HK-2 (cell line): Measurements from ENCODE around the gene PCCA.

ENCODE experiments used
- DNase-seq: peaks from one replicate; pipeline ENCODE4 v3.0.0-alpha.2; 2018; ENCODE audit not compliant: unreplicated experiment

The PCCA gene

DNA sequence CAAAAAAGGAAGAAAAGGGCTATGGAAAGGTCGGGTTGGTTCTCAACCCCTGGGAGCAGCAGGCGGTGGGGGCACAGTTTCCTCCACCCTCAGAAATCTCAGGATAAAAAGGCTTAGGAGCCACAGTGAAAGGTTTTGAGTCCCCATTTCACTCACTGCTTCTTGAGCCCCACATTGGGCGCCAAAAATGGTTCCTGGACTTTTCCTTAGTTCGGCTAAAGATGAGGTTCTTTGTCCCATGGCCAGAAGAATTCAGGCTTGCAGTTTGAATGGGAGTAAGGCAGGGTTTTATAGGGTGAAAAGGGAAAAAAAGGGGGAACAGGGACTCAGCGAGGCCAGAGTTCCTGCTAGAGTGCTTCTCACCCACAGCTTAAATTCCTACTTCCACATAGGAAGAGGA is 320.2 kb downstream of the PCCA start:
- DNase-seq = no peak

DNA sequence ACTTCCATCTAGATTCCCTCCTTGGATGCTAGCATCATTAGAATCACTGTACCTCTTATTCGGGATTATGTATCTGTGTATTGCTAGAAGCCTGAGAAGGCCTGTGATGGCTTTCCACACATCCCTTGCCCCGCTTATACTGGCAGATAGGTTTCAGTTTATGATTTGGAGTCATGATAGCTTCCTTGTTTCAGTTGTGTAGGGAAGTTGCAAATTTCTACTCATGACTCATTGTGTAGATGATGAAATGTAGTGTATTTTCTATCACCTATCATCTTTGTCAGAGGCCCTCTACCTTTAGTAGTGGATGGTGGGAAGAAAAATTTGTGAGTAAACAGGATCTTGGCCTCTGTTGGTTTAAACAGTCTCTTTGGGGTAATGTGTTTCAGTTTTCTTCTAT is 334.5 kb downstream of the PCCA start:
- no peak for DNase-seq

DNA sequence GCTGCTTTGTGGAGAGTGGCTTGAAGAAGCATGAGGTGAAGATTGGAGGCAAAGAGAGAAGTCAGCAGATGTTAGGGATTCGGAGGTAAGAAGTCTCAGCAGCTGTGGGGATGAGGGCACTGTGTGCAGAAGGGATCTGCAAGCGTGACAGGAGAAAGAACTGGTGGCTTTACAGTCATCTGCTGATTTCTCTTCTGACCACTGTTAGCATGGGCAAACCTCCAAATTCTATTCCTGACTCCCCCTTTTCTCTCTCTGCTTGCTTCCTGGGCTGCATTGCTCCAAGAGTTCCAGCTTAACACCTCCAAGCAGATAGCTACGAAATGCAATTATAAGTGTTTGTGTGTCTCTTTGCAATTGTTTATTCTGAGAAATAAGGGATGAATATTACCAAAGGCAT is 340.1 kb downstream of the PCCA start:
- DNase-seq = no peak

DNA sequence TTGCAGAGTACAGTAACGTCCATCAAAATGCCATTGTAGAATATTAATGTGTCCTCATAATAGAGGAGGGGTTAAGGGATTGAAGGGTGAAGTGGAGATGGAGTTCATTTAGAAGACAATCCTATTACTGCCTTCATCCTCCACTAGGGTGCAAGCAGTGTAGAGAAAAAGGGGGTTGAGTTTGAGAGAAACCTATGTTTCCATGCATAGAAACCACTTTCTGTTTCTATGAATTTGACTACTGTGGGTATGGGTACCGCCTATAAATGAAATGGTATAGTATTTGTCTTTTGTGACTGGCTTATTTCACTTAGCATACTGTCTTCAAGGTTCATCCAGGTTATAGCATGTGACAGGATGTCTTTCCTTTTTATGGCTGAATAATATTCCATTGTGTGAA is 343.7 kb downstream of the PCCA start:
- no peak for DNase-seq

DNA sequence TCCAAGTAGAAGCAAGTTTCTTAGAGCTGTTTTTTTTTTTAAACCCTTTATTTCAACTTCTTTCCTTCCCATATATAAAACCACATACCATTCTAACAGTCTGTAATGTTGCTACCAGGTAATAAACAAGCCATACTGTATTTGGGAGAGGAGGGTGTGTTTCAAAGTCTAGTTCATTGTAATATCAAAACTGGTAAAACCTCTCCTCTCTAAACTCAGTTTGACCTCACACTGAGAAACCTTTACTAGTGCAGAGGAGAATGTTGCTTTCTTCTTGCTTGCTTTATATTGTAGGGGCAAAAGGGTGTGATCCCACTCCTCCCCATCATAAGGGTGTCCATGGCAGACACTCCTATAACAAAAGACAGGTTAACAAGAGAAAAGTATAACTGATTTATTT is 344.6 kb downstream of the PCCA start:
- DNase-seq = no peak

DNA sequence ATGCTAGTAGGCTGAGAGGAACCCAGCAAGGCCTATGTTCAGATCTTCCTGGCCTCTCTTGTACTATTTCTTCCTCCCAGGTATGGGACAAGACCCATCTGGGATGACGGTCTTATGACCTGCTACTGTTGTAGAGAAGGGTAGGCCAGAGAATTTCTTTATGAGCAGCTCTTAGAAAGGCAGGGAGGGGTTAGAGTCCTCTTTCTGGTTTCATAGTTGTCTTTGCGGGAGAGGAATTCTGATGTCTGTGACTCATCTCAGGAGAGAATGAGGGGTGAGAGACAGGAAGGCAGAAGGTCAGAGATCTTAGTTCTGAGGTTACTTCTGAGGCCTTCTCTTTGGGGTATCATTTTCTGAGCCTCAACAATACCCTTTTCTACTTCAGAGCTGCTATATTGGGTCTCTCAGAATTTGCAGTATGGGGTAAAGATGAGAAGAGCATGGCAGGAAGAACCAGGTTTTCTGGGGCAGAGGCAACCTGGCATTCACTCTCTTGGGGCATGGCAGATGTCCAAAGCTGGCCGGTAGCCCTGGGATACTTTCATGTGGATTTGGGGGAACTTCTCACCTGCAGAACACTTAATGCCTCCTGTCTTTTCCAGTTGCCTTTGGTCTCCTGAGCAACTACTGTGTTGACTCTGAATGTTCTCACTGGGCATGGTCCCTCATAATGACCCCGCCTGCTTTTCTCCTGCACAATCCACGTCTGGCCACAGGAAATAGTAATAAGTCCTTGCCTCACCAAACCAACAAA is 345.3 kb downstream of the PCCA start:
- DNase-seq = peak; percentile 6

DNA sequence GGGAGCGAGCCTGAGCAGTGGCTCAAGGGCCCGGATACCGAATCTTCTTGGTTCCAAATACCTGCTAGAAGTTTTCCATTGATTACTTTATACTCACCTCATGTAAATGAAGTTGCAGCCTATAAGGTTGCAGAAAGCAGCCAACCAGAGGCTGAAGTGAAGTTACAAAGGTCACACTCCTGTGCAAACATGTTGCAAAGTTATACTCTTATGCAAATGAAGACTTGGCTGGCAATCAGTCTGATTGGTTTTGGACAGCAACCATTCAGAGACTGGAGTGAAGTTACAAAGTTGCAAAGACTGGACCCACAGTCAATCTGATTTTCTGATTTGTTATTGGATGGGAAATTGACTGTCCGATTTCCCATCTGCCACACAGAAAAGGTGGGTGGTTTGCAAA is 347.2 kb downstream of the PCCA start:
- DNase-seq = no peak

DNA sequence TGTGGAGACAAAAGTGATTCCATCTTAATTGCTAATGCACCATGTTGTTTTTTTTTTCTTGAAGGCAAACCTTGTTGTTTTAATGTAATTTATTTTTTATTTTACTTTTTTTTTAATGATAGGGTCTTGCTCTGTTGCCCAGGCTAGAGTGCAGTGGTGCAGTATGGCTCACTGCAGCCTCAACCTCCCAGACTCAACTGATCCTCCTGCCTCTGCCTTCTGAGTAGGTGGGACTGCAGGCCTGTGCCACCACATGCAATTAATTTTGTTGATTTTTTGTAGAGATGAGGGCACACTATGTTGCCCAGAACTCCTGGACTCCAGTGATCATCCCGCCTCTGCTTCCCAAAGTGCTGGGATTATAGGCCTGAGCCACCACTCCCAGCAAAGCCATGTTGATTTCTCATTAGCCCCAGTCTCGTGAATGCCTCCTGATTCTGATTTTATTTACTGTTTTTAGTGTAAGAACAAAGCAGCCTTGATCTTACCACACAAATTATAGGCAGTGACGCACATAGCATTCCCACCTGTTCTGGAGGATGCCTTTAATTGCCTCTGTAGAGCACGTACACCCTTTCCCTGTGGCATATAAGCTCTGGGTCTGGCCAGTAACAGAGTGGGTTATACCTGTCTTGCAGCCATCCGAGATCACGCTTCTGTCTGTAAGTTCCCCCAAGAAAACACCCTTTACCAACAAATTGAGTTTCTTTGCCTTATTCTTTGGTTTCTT is 349.3 kb downstream of the PCCA start:
- DNase-seq = no peak

DNA sequence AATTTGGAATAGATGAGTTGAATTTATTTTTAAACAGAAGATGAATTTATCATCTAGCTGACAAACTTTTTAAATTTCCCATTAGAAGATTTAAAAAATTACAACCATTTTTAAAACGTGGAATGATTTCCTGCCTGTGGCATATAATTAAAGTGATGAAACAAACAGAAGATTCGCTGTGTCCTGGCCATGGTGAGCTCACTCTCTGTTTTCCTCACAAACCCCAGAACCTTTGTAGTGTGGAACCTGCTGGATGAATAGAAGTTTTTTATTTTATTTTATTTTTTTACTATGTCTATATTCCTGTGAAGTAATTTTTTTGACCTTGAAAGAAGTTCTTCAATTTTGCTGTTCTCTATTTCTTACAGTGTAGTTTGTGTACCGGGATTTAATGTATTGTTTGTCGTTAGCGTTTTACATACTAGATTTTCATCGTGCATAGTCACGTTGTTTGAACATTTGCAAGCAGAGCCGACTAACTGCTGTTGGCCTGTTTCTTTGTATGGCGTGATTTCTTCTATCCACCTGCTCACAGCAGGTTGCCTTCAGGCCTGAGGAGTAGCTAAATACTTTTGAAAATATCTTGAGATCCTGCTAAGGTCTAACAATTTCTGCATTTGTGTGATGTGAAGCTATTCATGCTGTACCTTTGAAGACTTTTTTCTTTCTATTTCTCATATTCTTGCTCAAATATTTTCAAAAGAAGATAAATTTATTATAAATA is 350.5 kb downstream of the PCCA start:
- no peak for DNase-seq

DNA sequence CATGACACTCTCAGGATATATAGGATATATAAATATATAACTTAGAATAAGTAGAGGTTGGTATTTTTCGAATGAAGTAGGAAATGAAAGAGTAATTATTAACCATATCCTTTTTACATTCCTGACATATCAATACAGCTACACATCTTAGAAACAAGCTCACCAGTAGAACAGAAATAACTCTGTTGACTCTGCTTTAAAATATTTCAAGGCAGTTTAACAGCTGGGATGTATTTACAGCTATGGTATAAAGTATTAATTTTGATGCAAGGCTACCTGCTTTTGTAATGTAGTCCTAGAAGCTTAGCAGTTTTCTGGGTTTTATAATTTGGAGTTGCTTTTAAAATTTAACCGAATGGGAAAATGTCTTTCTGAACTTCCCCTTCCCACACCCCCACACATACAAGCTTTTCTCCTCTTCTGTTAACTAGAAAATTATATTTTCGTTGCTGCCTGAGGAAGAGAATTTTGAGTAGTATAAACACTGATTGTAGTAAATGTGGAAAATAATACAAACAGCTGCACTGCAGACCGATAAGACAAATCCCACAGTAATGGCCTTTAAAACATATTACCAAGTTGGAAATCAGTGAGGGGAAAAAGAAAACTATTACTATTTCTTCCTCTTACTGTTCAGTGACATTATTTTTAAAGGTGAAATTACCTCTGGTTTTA is 352.0 kb downstream of the PCCA start:
- no peak for DNase-seq

DNA sequence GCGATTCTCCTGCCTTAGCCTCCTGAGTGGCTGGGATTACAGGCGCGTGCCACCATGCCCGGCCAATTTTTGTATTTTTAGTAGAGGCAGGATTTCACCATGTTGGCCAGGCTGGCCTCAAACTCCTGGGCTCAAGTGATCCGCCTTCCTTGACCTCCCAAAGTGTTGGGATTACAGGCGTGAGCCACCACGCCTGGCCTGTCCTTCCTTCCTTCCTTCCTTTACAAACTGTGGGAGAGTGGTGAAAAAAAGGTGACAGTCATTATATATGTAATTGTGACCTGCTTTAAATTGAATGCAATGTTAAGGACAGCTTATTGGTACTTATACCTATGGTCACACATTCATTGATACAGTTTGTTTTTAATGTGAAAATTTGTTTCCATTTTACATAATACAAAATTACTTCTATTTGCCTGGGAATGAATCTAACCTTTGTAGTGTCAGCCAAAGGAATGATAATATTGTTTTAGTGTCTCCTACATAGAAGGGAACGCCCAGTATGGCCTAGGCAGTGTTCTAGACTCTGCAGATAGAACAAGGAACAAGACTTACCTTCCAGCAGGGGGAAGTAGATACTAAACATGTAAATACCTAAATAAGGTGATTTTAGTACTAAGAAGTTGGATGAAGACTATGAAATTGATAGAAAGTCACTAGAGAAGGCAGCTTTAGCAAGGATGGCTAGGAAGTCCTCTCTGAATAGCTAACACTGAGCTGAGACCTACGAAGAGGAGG is 353.4 kb downstream of the PCCA start:
- no peak for DNase-seq

DNA sequence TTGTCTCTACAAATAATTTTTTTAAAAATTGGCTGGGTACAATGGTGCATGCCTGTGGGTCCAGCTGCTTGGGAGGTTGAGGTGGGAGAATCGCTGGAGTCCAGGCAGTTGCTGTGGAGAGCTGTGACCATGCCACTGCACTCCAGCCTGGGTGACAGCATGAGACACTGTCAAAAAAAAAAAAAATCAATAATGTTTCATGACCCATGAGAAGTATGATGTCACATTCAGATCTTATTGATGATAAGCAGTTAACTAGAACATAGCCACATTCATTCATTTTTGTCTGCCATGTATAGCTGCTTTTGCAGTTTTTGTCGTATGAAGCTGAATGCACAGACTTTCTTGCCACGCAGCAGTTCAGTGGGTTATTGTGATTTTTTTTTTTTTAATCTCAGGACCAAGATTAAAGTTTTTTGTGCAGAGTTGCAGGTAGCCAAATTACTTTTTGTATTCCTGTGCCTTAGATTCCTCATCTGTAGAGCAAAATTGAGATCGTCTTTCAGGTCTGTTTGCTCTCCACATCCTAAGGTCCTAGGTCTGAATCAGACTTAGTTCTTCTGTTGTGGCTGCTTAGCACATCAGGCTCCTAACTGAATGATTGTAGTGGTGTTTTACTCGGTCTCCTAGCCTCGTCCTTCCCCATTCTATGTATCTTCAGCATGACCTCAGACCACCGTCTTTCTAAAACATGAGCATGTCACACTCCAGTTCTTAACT is 354.5 kb downstream of the PCCA start:
- no peak for DNase-seq

DNA sequence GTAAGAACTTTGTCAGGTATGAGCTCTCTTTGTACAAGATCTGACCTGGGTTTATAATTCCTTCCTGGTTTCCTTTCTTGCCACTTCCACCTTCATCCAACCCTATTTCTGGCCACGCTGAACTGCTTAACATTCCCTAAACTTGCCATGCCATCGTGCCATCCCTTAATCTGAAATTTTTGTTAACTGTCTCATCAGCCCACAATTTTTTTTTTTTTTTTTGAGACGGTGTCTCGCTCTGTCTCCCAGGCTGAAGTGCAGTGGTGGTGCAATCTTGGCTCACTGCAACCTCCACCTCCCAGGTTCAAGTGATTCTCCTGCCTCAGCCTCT is 355.1 kb downstream of the PCCA start:
- DNase-seq = peak; percentile 31

DNA sequence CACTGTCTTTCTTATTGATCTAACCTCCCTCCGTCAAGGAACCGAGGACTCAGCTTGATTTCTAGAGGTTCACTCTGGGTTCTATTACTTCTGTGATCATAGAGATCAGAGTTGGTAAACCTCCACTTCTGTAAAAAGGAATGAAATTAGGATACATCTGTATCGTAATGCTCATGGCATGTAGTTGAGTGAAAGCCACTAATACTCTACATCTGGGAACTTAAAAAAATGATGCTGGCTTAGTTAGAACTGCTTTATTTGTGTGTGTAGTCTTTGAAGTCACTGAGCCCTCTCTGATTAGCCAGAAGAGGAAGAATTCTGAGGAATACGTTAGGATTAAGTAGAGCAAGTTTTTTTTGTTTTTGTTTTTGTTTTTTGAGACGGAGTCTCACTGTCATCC is 358.9 kb downstream of the PCCA start:
- DNase-seq = no peak

DNA sequence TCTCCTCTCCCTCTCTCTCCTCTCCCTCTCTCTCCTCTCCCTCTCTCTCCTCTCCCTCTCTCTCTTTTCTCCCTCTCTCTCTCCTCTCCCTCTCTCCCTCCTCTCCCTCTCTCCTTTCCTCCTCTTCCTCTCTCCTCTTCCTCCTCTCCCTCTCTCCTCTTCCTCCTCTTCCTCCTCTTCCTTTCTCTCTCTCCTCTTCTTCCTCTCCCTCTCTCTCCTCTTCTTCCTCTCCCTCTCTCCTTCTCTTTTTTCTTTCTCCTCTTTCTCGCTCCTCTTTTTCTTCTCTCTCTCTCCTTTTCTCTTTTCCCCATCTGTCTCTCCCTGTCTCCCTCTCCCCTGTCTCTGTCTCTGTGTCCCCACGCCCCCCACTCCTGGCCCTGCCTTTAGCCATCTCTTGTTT is 363.0 kb downstream of the PCCA start:
- no peak for DNase-seq

DNA sequence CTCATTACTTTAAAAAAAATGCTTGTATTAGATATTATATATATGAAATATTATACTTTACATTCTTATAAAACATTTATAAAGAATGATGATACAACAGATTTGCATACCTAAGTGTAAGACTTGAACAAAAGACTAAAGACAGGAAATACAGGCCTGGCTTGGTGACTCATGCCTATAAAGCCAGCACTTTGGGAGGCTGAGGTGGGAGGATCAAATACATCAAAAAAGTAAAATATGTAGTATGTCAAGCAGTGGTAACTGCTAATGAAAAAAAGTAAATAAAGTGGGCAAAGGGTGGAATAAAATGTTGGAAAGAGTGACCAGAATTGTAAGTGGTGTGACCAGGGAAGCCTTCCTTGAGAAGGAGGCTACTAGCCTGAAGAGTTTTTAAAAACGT is 366.0 kb downstream of the PCCA start:
- no peak for DNase-seq

DNA sequence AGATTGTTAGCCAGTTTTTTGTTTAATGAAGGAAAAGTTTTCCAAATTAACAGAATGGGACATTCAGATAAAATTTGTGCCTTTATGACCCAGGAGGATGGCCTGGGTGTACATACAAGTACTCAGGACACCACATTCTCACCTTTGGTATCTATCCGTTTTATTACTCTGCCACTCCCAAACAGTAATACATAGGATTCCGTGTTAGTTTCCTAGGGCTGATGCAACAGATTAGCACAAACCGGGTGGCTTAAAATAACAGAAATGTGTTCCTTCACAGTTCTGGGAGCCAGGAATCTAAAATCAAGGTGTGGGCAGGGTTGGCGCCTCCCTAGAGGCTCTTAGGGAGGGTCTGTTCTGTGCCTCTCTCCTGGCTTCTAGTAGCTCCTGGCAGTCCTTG is 369.8 kb downstream of the PCCA start:
- no peak for DNase-seq

DNA sequence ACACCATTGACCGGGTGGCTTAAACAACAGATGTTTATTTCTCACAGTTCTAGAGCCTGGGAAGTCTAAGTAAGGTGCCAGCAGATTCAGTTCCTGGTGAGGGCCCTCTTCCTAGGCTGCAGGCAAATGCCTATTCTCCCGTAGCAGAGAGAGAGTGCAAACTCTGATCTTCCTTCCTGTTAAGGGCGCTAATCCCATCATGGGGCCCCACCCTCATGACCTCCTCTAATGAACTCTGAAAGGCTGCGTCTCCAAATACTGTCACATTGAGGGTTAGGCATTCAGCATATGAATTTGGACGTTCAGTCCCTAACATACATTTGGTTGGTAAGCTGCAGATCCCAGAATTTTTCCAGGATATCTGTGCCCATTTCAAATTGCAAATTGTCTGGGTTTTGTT is 370.9 kb downstream of the PCCA start:
- no peak for DNase-seq

DNA sequence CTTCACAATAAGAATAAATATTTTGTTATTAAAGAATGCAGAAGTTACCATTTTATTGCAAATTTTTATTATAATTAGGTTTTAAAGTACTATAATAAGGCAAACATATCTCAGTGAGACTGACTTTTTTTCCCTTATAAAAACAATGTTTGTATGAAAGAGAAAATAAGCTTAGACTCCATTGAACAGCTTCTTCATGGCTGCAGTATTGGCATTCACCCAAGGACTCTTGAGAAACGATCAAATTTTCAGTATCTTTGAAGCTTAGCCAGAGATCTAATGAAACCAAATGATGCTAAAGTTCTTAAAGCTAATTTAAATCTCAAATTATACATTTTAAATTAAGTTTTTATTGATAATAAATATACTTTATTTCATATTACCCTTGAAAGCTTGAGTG is 371.4 kb downstream of the PCCA start:
- no peak for DNase-seq

DNA sequence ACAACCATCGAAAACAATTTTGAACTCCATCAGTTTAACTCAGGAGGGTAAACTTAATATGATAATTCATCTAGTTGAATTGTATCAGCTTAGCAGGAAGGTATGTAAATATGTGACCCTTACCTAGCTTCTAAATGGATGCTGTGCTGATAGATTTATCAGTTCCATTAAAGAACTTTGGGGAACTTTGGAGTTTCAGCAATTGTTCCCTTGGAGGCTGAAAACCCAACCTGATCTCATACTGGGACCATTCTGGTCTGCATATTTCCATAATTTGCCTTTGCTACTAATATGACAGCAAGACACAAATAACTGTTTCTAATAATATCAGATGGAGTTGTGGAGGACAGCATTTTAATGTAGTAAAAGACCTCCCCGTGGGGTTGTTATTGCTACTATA is 371.9 kb downstream of the PCCA start:
- no peak for DNase-seq
